ENCODE data around the gene LAMA4. TPM values are rescaled to one million over a fixed set of nuclear protein-coding genes. Genes with fewer than 3 reads are reported as not detected.

The LAMA4 gene
- total and polyA plus RNA-seq, 4 donors, result 28.4 to 261 (median 79.8) TPM

DNA sequence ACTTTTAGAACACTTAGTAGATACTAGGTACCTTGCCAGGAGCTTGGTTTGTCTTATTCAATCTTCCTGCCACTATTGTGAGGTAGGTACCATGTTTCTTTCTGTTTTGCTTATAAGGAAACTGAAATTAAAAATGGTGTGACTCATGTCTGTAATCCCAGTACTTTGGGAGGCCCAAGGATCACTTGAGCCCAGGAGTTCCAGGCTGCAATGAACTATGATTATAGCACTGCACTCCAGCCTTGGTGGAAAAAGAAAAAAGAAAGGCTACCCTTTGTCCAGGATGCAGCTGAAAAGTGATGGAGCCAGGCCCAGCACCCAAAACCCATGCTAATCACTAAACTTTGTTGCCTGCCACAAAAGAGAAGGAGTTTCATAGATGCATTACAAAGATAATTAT, 34.1 kb upstream of the LAMA4 start:
- TF ChIP-seq, protein P1, sequence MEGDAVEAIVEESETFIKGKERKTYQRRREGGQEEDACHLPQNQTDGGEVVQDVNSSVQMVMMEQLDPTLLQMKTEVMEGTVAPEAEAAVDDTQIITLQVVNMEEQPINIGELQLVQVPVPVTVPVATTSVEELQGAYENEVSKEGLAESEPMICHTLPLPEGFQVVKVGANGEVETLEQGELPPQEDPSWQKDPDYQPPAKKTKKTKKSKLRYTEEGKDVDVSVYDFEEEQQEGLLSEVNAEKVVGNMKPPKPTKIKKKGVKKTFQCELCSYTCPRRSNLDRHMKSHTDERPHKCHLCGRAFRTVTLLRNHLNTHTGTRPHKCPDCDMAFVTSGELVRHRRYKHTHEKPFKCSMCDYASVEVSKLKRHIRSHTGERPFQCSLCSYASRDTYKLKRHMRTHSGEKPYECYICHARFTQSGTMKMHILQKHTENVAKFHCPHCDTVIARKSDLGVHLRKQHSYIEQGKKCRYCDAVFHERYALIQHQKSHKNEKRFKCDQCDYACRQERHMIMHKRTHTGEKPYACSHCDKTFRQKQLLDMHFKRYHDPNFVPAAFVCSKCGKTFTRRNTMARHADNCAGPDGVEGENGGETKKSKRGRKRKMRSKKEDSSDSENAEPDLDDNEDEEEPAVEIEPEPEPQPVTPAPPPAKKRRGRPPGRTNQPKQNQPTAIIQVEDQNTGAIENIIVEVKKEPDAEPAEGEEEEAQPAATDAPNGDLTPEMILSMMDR (IDR thresholded peaks at IDR 0.05; ENCODE audit: control extremely low read depth, extremely low read depth), result no peak
- peaks cover 0 to 51% (median 16%) of the 10 kb centered on the region in 5 donors for H3K4me1 ChIP-seq (ENCODE audit: control insufficient read depth in 5 of 5, insufficient read depth in 5 of 5, low read length in 5 of 5)
- H3K36me3 ChIP-seq (ENCODE audit: control insufficient read depth in 4 of 4, insufficient read depth in 4 of 4, low read length in 4 of 4), result no peaks in the 10 kb centered on the region
- no peaks in the 10 kb centered on the region for H3K27me3 ChIP-seq (ENCODE audit: control insufficient read depth in 3 of 3, insufficient read depth in 3 of 3, low read length in 2 of 3)
- H3K27ac ChIP-seq (ENCODE audit: low read depth in 1 of 2, low read length in 1 of 2), result peak overlapping the region in 1 of 2 donors; percentile 10
- peak in 1 of 3 donors; percentile 17 for DNase-seq
- no peak for ATAC-seq (ENCODE audit: insufficient read depth, low FRiP score)
- no peak overlapping the region for H3K4me3 ChIP-seq
- H3K9ac ChIP-seq (ENCODE audit: insufficient read depth in 1 of 2, low read length in 2 of 2), result no peak overlapping the region
- no peaks in the 10 kb centered on the region for H3K9me3 ChIP-seq (ENCODE audit: control insufficient read depth in 4 of 4, insufficient read depth in 3 of 4, low read length in 3 of 4)

GRCh38 chr6:112287577-112288225, 33.3 kb upstream of the LAMA4 start:
- Histone ChIP-seq H3K27ac (ENCODE audit: low read depth in 1 of 2, low read length in 1 of 2) (peak overlapping the region in 1 of 2 donors; percentile 12), H3K4me3 (no peak overlapping the region), H3K9ac (ENCODE audit: insufficient read depth in 1 of 2, low read length in 2 of 2) (no peak overlapping the region), H3K4me1 (ENCODE audit: control insufficient read depth in 5 of 5, insufficient read depth in 5 of 5, low read length in 5 of 5) (peaks cover 0 to 58% (median 22%) of the 10 kb centered on the region in 5 donors), H3K36me3 (ENCODE audit: control insufficient read depth in 4 of 4, insufficient read depth in 4 of 4, low read length in 4 of 4) (no peaks in the 10 kb centered on the region), H3K27me3 (ENCODE audit: control insufficient read depth in 3 of 3, insufficient read depth in 3 of 3, low read length in 2 of 3) (no peaks in the 10 kb centered on the region), H3K9me3 (ENCODE audit: control insufficient read depth in 4 of 4, insufficient read depth in 3 of 4, low read length in 3 of 4) (no peaks in the 10 kb centered on the region)
- 52 to 77% methylated on average over 4 of the region's 4 CpGs for WGBS, 2 donors
- TF ChIP-seq, protein P1 (IDR thresholded peaks at IDR 0.05; ENCODE audit: control extremely low read depth, extremely low read depth), result no peak
- DNase-seq, result peak; percentile 19 to 88 (median 80)
- ATAC-seq (ENCODE audit: insufficient read depth, low FRiP score), result no peak

DNA sequence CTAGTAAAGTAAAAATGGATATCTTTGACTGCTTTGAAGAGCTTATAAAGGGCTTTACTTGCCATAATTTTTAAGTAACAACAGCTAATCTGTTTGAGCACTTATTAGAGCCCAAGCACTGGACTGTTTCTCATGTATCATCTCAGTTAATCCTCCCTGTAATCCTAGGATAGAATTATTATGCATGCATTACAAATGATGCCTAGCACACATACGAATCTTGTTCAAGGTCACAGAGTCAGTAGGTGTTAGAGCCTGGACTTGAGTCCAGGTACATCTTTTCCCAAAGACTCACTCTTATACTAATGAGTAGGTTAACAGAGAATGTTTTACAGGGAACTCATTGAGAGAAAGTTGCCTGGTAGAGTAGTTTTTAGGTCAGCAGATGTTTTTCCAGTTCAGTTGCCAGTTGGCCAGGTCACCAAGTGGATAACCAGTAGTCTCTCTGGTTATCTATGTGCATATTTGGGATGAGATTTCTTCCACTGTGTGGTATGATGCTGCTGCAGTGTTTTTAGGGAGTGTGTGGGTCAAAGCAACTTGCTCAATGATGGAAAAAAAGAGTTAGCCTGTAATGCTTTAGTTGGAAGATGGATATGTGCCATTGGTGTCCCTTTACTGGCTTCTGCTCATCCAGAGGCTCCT, 32.3 kb upstream of the LAMA4 start:
- H3K9me3 ChIP-seq (ENCODE audit: control insufficient read depth in 4 of 4, insufficient read depth in 3 of 4, low read length in 3 of 4), result no peaks in the 10 kb centered on the region
- no peak overlapping the region for H3K4me3 ChIP-seq
- TF ChIP-seq, protein P1 (IDR thresholded peaks at IDR 0.05; ENCODE audit: control extremely low read depth, extremely low read depth), result no peak
- peaks cover 0 to 67% (median 23%) of the 10 kb centered on the region in 5 donors for H3K4me1 ChIP-seq (ENCODE audit: control insufficient read depth in 5 of 5, insufficient read depth in 5 of 5, low read length in 5 of 5)
- DNase-seq (no peak), ATAC-seq (ENCODE audit: insufficient read depth, low FRiP score) (no peak)
- H3K27me3 ChIP-seq (ENCODE audit: control insufficient read depth in 3 of 3, insufficient read depth in 3 of 3, low read length in 2 of 3), result no peaks in the 10 kb centered on the region
- 81 to 90% methylated on average over 1 of the region's 1 CpG for WGBS, 2 donors
- no peaks in the 10 kb centered on the region for H3K36me3 ChIP-seq (ENCODE audit: control insufficient read depth in 4 of 4, insufficient read depth in 4 of 4, low read length in 4 of 4)
- H3K9ac ChIP-seq (ENCODE audit: insufficient read depth in 1 of 2, low read length in 2 of 2), result no peak overlapping the region
- no peak overlapping the region for H3K27ac ChIP-seq (ENCODE audit: low read depth in 1 of 2, low read length in 1 of 2)

Measured in lung (tissue), 12 donors.